Measurements from ENCODE around the gene RPS6KA4. TPM values are rescaled to one million over a fixed set of nuclear protein-coding genes. Genes with fewer than 3 reads are reported as not detected.
"Not testable (repeated sequence)": the region's sequence is repeated elsewhere in the genome, so short reads cannot be mapped to it uniquely, and the experiment has no call there.

RPS6KA4 gene
- polyA plus RNA-seq, 1 donor from 2014 or later = 24.6 TPM

DNA sequence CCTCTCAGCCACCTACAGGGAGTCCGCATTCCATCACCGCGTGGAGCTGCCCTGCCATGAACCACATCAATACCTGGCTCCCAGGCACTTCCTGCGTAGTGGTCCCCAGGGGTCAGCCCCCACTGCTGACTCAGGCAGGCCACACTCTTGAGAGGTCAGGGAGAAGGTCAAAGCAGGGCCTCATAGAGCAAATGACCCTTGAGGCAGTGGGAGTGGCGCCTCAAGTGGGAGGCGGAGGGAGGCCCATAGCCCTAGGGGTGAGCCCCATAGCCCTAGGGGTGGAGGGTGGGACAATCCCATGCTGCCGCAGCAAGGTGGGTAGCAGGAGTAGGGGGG, 36.1 kb upstream of the RPS6KA4 start:
- Histone ChIP-seq H3K9me2 (ENCODE audit: insufficient read depth, low read length) (no peaks in the 10 kb centered on the region), H3K27me3 (ENCODE audit: insufficient read depth, low read depth, low read length) (no peaks in the 10 kb centered on the region), H3F3A (ENCODE audit: insufficient read depth, low read length, poor library complexity, severe bottlenecking) (no peaks in the 10 kb centered on the region), H4K20me1 (ENCODE audit: insufficient read depth) (no peaks in the 10 kb centered on the region), H3K79me2 (replicated peaks; ENCODE audit: insufficient read depth, low read length) (peaks cover 13% of the 10 kb centered on the region), H3K27ac (ENCODE audit: low read length) (no peak overlapping the region), H3K9me3 (ENCODE audit: low read length) (no peaks in the 10 kb centered on the region), H2AFZ (ENCODE audit: low read depth, low read length) (no peak overlapping the region), H3K4me2 (ENCODE audit: low read length) (no peak overlapping the region), H3K4me3 (ENCODE audit: low read length) (no peak overlapping the region), H3K36me3 (ENCODE audit: insufficient read depth, low read length) (no peaks in the 10 kb centered on the region), H3K9ac (ENCODE audit: low read length) (no peak overlapping the region)
- TF ChIP-seq, protein P1, sequence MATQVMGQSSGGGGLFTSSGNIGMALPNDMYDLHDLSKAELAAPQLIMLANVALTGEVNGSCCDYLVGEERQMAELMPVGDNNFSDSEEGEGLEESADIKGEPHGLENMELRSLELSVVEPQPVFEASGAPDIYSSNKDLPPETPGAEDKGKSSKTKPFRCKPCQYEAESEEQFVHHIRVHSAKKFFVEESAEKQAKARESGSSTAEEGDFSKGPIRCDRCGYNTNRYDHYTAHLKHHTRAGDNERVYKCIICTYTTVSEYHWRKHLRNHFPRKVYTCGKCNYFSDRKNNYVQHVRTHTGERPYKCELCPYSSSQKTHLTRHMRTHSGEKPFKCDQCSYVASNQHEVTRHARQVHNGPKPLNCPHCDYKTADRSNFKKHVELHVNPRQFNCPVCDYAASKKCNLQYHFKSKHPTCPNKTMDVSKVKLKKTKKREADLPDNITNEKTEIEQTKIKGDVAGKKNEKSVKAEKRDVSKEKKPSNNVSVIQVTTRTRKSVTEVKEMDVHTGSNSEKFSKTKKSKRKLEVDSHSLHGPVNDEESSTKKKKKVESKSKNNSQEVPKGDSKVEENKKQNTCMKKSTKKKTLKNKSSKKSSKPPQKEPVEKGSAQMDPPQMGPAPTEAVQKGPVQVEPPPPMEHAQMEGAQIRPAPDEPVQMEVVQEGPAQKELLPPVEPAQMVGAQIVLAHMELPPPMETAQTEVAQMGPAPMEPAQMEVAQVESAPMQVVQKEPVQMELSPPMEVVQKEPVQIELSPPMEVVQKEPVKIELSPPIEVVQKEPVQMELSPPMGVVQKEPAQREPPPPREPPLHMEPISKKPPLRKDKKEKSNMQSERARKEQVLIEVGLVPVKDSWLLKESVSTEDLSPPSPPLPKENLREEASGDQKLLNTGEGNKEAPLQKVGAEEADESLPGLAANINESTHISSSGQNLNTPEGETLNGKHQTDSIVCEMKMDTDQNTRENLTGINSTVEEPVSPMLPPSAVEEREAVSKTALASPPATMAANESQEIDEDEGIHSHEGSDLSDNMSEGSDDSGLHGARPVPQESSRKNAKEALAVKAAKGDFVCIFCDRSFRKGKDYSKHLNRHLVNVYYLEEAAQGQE (IDR thresholded peaks at IDR 0.05; ENCODE audit: borderline replicate concordance) = no peak
- no peak for TF ChIP-seq RAD21 (conservative IDR thresholded peaks at IDR 0.05)
- TF ChIP-seq, protein P2, sequence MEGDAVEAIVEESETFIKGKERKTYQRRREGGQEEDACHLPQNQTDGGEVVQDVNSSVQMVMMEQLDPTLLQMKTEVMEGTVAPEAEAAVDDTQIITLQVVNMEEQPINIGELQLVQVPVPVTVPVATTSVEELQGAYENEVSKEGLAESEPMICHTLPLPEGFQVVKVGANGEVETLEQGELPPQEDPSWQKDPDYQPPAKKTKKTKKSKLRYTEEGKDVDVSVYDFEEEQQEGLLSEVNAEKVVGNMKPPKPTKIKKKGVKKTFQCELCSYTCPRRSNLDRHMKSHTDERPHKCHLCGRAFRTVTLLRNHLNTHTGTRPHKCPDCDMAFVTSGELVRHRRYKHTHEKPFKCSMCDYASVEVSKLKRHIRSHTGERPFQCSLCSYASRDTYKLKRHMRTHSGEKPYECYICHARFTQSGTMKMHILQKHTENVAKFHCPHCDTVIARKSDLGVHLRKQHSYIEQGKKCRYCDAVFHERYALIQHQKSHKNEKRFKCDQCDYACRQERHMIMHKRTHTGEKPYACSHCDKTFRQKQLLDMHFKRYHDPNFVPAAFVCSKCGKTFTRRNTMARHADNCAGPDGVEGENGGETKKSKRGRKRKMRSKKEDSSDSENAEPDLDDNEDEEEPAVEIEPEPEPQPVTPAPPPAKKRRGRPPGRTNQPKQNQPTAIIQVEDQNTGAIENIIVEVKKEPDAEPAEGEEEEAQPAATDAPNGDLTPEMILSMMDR (IDR thresholded peaks at IDR 0.05; ENCODE audit: poor library complexity, severe bottlenecking) = no peak
- no peak for TF ChIP-seq MXI1 (conservative IDR thresholded peaks at IDR 0.05; ENCODE audit: poor library complexity, severe bottlenecking)
- TF ChIP-seq SMC3 (conservative IDR thresholded peaks at IDR 0.05; ENCODE audit: poor library complexity) = no peak
- no peak for TF ChIP-seq EZH2 (IDR thresholded peaks at IDR 0.05; ENCODE audit: borderline replicate concordance, insufficient read depth, low read length, poor library complexity, severe bottlenecking)
- no peak for TF ChIP-seq TAF1 (IDR thresholded peaks at IDR 0.05; ENCODE audit: low read depth)
- TF ChIP-seq EP300 (conservative IDR thresholded peaks at IDR 0.05; ENCODE audit: poor library complexity, severe bottlenecking) = no peak
- TF ChIP-seq POLR2AphosphoS5 (IDR thresholded peaks at IDR 0.05) = no peak

DNA sequence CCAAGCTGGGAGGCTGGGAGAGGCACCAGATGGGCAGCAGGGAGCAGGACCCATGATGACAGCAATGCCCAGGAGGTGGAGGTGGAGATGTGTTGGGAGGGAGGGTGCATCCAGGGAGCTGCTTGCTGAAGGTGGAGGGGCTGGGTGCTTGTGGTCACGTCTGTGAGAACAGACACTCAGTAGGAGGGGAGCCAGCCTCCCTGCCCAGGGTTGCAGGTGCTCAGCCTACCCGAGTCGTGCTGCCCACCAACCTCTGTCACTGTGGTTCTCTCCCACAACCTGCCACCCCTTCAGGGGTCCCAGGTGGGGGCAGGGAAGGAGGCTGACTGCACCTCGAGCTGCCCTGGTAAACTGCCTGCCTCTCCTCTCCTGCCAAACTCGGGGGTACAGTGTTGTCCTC, 35.6 kb upstream of the RPS6KA4 start:
- Histone ChIP-seq H3K36me3 (ENCODE audit: insufficient read depth, low read length) (no peaks in the 10 kb centered on the region), H3K4me2 (ENCODE audit: low read length) (no peak overlapping the region), H3K27me3 (ENCODE audit: insufficient read depth, low read depth, low read length) (no peaks in the 10 kb centered on the region), H4K20me1 (ENCODE audit: insufficient read depth) (no peaks in the 10 kb centered on the region), H3K9ac (ENCODE audit: low read length) (no peak overlapping the region), H3K9me3 (ENCODE audit: low read length) (no peaks in the 10 kb centered on the region), H3K4me3 (ENCODE audit: low read length) (no peak overlapping the region), H3K27ac (ENCODE audit: low read length) (no peak overlapping the region), H3F3A (ENCODE audit: insufficient read depth, low read length, poor library complexity, severe bottlenecking) (no peaks in the 10 kb centered on the region), H3K79me2 (replicated peaks; ENCODE audit: insufficient read depth, low read length) (peaks cover 10% of the 10 kb centered on the region), H3K9me2 (ENCODE audit: insufficient read depth, low read length) (no peaks in the 10 kb centered on the region), H2AFZ (ENCODE audit: low read depth, low read length) (no peak overlapping the region)
- TF ChIP-seq RAD21 (conservative IDR thresholded peaks at IDR 0.05) = no peak
- TF ChIP-seq EZH2 (IDR thresholded peaks at IDR 0.05; ENCODE audit: borderline replicate concordance, insufficient read depth, low read length, poor library complexity, severe bottlenecking) = no peak

DNA sequence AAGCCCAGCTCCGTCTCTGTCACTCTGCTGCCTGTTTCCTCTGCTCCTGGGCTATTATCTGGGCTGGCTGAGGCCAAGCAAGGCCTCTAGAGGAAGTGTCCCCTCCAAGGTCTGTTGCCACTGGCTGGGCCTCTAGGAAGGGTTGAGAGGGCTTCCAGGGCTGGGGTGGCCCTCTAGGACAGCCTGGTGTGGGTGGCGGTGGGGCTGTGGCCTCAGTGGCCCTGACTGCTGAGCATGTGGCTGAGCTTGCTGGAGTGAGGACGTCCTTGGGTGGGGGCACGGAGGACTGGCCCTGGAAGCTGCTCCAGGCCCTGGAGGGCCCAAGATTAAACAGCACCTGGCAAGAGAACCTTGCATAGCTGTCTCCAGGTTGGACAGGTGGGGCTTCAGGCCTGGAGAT, 35.0 kb upstream of the RPS6KA4 start:
- H3K27ac ChIP-seq (ENCODE audit: low read length); H2AFZ ChIP-seq (ENCODE audit: low read depth, low read length): not testable (repeated sequence)

More for the DNA sequence above, 35.0 kb upstream of the RPS6KA4 start:
- not testable (repeated sequence) for H3K27me3 ChIP-seq (ENCODE audit: insufficient read depth, low read depth, low read length); H3K4me3 ChIP-seq (ENCODE audit: low read length); H3K79me2 ChIP-seq (replicated peaks; ENCODE audit: insufficient read depth, low read length); H3K9ac ChIP-seq (ENCODE audit: low read length); H3K36me3 ChIP-seq (ENCODE audit: insufficient read depth, low read length); H3K9me3 ChIP-seq (ENCODE audit: low read length); H3K4me2 ChIP-seq (ENCODE audit: low read length); H3K9me2 ChIP-seq (ENCODE audit: insufficient read depth, low read length); H4K20me1 ChIP-seq (ENCODE audit: insufficient read depth); H3F3A ChIP-seq (ENCODE audit: insufficient read depth, low read length, poor library complexity, severe bottlenecking)
